ENCODE data around the gene RPS14.

GRCh38 chr5:150438873-150439546 lies 10.5 kb downstream of the RPS14 start:
- TF ChIP-seq EZH2phosphoT487 (IDR thresholded peaks at IDR 0.05; ENCODE audit: insufficient read depth, low read depth) (no peak), EZH2 (IDR thresholded peaks at IDR 0.05; ENCODE audit: insufficient read depth, poor library complexity, severe bottlenecking) (no peak)
